COR-L47 (cell line): Measurements from ENCODE around the gene HGS.

Experiments
- DNase-seq: peaks from one replicate; lab custom pipeline; 2025; lab: John Stamatoyannopoulos, UW

The HGS gene

DNA sequence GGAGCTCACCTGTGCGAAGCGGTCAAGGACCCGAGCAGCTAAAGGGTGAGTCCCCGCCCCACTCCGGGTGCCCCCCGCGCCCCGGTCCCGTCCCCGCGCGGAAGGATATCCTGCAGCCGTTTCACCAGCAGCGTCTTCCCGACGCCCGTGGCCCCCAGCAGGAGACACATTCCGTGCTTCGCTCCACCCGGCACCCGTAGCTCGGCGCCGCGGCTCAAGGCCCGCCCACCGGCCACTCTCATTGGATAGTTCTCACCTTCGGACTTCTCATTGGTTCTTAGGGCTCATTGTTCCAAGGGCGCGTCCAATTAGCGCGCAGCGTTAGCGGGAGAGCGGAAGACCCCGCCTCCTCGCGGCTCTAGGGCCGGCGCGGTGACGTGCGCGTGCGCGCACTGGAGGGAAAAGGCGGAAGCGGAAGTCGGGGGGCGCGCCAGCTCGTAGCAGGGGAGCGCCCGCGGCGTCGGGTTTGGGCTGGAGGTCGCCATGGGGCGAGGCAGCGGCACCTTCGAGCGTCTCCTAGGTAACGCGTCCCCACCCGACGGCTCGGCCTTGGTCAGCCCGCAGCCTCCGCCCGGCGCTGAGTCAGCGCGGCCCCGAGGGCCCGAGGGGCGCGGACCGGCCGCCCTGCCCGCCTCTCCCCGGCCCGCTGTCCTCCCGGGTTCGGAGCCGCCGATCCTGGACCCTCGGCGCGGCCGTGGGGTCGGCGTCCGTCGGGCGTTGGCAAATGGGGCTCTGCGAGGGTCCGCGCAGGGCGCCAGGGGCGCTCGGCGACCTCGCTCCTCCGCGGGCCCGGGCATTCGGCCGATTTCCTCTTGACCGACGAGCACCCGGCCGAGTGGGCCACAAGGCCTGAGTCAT is at the start of gene HGS, which contains the start of gene ARL16:
TSS of gene HGS (plus strand) at position 428 of the 858 bp plus-strand sequence. CDS start at position 484, 56 bp downstream.
TSS of gene ARL16 (minus strand) at position 214 of the 858 bp plus-strand sequence. CDS start at position 170, 44 bp downstream.
- peak; percentile 99 for DNase-seq

- no peak for DNase-seq
Measured at GRCh38 chr17:81635431-81635830, 48.4 kb upstream of the HGS start.

DNA sequence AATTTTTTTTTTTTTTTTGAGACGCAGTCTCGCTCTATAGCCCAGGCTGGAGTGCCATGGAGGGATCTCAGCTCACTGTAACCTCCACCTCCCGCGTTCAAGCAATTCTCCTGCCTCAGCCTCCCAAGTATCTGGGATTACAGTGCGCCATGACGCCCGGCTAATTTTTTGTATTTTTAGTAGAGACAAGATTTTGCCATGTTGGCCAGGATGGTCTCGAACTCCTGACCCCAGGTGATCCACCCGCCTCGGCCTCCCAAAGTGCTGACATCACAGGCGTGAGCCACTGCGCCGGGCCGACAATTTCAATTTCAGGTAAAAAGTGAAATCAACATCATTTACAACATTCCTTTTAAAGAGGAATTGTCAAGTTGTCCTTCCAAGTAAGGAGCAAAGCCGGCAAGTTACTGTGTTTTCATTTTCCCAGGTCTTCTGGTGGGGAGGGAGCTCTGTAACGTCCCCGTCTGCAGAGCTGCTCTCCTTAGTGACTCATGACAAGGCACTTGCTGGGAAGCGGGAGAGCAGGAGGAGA is 47.8 kb upstream of the HGS start:
- DNase-seq = no peak

- DNase-seq = peak; percentile 74
Measured at GRCh38 chr17:81636505-81637288, 47.1 kb upstream of the HGS start, which contains the start of the genes NPLOC4 and TSPAN10. TSS of gene NPLOC4 (minus strand) at chr17:81637112. CDS start at chr17:81636930, 182 bp downstream. TSS of gene TSPAN10 (plus strand) at chr17:81637196. CDS start at chr17:81642413, 5,217 bp downstream.

GRCh38 chr17:81638683-81639082 is 45.1 kb upstream of the HGS start:
- DNase-seq = no peak

- no peak for DNase-seq
Measured at GRCh38 chr17:81640011-81640410, 43.8 kb upstream of the HGS start.

DNA sequence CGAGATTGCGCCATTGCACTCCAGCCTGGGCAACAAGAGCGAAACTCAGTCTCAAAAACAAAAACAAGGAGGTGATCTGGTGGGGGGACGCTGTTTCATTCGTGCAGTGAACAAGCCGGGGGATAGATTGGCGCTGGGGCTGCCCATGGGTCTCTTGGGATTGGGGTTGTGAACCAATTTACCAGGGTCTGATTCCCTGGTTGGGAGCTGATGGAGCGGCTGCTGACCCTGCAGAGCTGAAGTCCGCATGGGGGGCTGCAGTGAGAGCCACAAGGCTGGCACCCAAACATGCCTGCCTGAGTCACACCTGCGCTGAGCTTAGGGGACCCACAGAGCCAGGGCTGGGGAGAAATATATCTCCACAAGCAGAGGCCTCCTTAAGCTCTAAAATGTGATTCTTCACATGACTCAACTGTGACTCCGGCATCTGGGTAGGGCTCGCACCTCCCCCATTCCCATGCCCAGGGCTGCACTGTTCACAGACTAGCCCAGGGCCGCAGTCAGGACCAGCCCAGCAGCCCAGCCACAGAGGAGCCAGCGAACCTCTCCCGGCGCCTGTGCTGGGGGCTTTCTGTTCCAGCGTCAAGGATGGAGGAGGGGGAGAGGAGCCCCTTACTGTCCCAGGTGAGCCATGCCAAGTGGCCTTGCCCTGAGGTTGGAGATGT is 41.9 kb upstream of the HGS start:
- DNase-seq = no peak

DNA sequence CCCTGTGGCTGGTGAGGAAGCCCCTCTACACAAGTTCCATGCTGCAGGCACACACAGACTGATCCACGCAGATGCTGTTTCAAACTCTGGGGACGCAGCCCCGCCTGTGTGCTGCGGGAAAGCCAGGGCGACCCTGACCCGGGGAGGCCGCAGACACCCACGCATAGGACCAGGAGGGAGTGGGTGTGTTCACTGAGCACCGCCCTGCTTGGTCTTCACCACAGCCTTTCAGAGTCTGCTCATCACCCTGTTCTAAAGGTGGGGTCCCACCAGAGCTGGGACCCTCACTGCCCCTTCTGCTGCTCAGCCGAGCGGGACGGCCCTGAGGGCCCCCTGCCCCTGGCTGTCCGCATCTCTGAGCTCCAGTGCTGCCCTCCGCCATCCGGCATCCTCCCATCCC is 39.3 kb upstream of the HGS start:
- no peak for DNase-seq

DNA sequence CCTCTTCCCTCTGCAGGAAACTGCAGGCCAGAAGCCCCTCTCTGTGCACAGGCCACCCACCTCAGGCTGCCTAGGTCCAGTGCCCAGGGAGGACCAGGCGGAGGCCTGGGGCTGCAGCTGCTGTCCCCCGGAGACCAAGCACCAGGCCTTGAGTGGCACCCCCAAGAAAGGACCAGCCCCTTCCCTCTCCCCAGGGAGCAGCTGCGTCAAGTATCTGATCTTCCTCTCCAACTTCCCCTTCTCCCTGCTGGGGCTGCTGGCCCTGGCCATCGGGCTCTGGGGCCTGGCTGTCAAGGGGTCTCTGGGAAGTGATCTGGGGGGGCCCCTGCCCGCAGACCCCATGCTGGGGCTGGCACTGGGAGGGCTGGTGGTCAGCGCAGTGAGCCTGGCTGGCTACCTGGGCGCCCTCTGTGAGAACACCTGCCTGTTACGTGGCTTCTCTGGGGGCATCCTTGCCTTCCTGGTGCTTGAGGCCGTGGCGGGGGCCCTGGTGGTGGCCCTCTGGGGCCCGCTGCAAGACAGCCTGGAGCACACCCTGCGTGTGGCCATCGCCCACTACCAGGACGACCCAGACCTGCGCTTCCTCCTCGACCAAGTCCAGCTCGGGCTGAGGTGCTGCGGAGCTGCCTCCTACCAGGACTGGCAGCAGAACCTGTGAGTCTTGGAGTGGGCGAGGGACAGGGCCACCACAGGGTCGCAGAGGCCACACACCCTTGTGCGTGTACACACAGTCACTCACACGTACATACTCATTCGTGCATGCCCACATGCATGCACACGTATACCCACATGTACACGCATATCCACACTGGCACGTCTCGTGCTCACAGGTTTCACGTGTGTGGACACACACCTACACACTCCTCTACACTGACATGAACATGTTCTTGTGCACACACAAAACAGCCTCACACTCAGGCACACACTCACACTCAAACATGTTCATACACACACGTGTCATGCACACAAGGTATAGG is 38.5 kb upstream of the HGS start:
- DNase-seq = no peak

DNA sequence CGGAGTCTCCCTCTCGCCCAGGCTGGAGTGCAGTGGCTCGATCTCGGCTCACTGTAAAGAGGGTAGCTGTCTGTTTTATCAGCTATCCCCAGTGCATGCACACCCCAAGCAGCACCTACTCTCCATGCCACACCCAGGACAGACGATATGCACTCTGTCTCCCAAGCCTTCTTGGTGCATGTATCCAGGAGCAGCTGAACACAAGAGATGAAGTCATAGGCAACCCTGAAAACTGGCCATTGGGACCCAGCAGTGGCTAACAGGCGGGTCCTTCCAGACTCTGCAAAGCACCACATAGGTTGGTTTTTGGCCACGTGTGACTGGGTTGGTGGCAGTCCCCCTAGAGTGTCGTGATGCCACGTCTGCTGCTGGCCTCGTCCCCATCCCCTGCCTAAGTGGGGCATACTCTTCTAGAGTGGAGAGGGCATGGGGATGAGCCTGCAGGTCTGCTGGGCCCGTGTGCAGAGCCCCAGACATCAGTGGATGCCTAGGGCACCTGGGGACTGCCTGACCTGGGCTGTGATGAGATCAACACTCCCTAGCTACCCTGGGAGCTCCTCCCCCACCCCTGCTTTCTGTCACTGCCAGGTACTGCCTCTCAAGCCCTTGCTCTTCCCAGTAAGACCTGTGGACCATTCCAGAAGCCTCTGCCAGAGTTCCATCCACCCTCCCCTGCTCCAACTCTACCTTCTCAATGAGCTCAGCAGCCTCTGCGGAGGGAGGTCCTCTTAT is 36.8 kb upstream of the HGS start:
- DNase-seq = no peak

DNA sequence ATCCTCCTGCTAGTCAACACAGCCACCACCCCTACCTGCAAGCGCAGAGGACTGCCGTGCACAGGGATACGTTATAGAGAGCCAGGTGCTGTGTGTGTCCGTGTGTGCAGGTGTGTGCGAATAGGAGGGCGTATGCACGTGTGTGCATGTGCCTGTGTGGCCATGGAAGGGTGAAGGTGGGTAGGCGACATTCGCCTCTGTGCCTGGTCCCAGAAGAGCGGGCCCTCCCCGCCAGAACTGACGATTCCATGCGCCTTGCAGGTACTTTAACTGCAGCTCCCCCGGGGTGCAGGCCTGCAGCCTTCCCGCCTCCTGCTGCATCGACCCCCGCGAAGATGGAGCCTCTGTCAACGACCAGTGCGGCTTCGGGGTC is 36.2 kb upstream of the HGS start:
- no peak for DNase-seq

GRCh38 chr17:81648013-81648706 is 35.7 kb upstream of the HGS start:
- no peak for DNase-seq

DNA sequence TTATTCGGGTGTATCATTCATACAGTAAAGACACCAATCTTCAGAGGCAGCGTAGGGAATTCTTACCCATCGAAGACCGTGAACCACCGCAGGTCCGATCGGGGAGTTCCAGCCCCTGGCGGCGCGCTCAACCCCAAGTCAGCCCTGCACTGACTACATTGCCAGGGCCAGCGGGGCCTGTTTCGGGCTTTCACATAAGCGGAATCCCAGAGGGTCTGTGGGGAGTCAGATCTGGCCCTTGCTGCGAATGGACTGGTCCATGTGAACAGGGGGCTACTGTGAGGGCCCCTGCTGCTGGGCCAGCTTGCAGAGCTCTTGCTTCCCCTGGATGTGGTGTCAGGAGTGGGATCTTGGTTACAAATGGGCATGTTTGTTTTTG is 35.1 kb upstream of the HGS start:
- no peak for DNase-seq

DNA sequence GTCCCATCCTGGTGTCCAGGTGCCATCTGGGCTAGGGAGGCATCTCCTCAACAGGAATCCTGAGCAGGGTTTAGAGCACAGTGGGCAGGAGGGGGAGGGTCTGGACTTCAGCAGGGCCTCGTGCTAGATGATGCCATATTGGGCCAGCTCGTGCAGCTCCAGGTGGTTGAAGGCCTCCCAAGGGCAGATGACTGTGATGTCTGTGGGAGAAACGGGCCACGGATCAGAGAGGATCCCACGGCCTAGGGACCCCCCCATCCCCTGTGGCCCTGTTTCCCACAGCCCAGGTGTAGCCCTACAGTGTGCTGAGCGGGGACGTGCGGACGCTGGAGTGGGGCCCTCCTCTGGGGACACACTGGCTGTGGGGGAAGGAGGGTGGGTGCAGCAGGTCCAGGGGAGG is 32.9 kb upstream of the HGS start:
- no peak for DNase-seq

DNA sequence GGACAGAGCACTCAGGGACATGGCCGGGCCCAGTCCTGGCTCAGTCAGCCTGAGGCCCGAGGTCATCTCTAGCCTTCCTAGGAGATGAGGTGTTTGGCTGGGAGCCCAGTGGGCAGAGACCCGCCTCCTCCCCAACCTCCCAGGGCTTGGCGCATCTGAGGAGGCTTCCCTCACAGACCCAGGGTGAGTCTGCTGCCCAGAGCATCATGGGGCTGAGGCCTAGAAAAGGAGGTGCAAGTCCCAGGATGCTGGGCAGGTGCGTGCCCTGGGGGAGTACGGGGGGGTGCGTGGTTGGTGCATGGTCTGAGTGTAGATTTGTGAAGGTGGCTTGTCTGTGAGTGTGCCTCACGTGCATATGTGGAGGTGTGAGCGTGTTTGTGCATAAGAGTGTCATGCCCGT is 32.1 kb upstream of the HGS start:
- DNase-seq = no peak

DNA sequence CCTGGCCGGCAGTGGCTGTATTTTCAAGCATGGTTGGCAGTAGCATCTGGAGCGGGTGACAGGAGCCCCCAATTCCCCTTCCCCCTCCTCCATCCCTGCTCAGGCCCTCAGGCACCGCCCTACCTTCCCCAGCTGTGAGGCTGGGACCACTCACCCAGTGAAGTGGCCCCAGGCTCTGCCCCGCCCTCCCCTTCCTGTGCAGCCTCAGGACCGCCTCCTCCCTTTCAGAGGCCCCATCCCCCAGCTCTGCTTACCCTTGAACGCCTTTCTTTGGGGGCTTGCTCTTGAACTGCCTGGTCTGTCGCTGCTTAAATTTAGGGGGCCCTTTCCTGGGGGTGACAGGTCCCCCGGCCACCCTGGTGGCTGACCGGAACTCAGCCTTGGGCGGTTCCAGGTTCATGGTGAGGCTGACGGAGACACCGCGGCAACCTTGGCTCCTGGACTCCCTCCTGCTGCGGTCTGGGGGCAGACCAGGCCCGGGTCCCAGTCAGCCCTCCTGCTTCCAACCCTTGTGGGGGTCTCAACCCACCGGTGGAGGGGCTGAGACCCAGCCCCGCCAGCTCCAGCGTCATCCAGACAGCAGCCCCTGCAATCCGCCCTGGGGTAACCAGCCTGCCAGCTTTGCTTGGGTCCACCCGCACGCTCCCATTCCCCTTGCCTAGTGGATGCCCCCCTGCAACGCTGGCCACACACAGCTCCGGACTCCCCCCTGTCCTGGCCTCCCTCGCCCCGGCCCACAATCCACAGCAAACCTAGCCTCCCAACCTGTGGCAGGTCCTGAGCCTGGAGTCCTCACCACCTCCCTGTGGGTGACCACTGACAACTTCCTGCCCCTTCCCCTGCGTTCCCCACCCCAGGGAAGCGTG is 30.7 kb upstream of the HGS start:
- no peak for DNase-seq

GRCh38 chr17:81655378-81656117 is 28.3 kb upstream of the HGS start:
- no peak for DNase-seq
